ENCODE results near the gene ASTN2.

ASTN2 gene

GRCh38 chr9:116686693-116687073 lies 728.2 kb downstream of the ASTN2 start:
- DNase-seq = no peak

GRCh38 chr9:116686135-116686534 lies 728.7 kb downstream of the ASTN2 start:
- no peak for DNase-seq

GRCh38 chr9:116685166-116685565 lies 729.7 kb downstream of the ASTN2 start:
- DNase-seq = no peak

- DNase-seq = no peak
Observed at GRCh38 chr9:116683535-116683934, 731.3 kb downstream of the ASTN2 start.

- no peak for DNase-seq
Observed at GRCh38 chr9:116674210-116674980, 740.5 kb downstream of the ASTN2 start.

GRCh38 chr9:116673375-116673774 lies 741.5 kb downstream of the ASTN2 start:
- DNase-seq = no peak

GRCh38 chr9:116671605-116672004 lies 743.3 kb downstream of the ASTN2 start:
- no peak for DNase-seq

GRCh38 chr9:116668970-116669695 lies 745.7 kb downstream of the ASTN2 start:
- DNase-seq = no peak

GRCh38 chr9:116663581-116663980 lies 751.3 kb downstream of the ASTN2 start:
- DNase-seq = no peak

GRCh38 chr9:116662646-116663310 lies 752.1 kb downstream of the ASTN2 start:
- DNase-seq = no peak

GRCh38 chr9:116661037-116661954 lies 753.6 kb downstream of the ASTN2 start:
- DNase-seq = no peak

GRCh38 chr9:116658265-116658664 lies 756.6 kb downstream of the ASTN2 start:
- no peak for DNase-seq

GRCh38 chr9:116656977-116657376 lies 757.9 kb downstream of the ASTN2 start:
- no peak for DNase-seq

GRCh38 chr9:116656501-116656971 lies 758.3 kb downstream of the ASTN2 start:
- DNase-seq = no peak

- no peak for DNase-seq
Observed at GRCh38 chr9:116654059-116654355, 760.9 kb downstream of the ASTN2 start.

- no peak for DNase-seq
Observed at GRCh38 chr9:116653348-116654058, 761.4 kb downstream of the ASTN2 start.

GRCh38 chr9:116647515-116647809 lies 767.4 kb downstream of the ASTN2 start:
- no peak for DNase-seq

- no peak for DNase-seq
Observed at GRCh38 chr9:116646661-116647514, 768.0 kb downstream of the ASTN2 start.

- no peak for DNase-seq
Observed at GRCh38 chr9:116644091-116644688, 770.7 kb downstream of the ASTN2 start.

GRCh38 chr9:116643691-116644090 lies 771.2 kb downstream of the ASTN2 start:
- DNase-seq = no peak
